Kidney (tissue), 14 donors: ENCODE results near the gene SACM1L. TPM values are rescaled to one million over a fixed set of nuclear protein-coding genes. Genes with fewer than 3 reads are reported as not detected.

Experiments used
- DNase-seq, 5 donors: peaks; one replicate each; pipeline ENCODE4 v3.0.0-alpha.2; 2013 to 2020
- FAIRE-seq: peaks from 2 replicates; lab custom pipeline; 2012; peaks lifted over from hg19 to GRCh38; lab: Jason Lieb, UNC
- H3K27ac ChIP-seq, 2 donors: one replicate each; pipeline ENCODE4 v1.7.0; 2013; ENCODE audit warnings: low read depth in 2 of 2, low read length in 2 of 2, inconsistent platforms in 1 of 2
- H3K27me3 ChIP-seq: one replicate; pipeline ENCODE4 v1.7.1; 2013; ENCODE audit warnings: low read length, inconsistent platforms; ENCODE audit not compliant: control insufficient read depth, insufficient read depth
- H3K36me3 ChIP-seq, 3 donors: one replicate each; pipeline versions ENCODE4 v1.7.0 to v1.7.1; 2013; ENCODE audit warnings: low read length in 3 of 3, control low read depth in 1 of 3, inconsistent platforms in 1 of 3; ENCODE audit not compliant: insufficient read depth in 3 of 3, control insufficient read depth in 2 of 3
- H3K4me1 ChIP-seq, 3 donors: one replicate each; pipeline versions ENCODE4 v1.7.0 to v1.7.1; 2013; ENCODE audit warnings: low read length in 3 of 3, inconsistent platforms in 1 of 3, low read depth in 1 of 3; ENCODE audit not compliant: control insufficient read depth in 2 of 3, insufficient read depth in 2 of 3
- H3K4me3 ChIP-seq, 3 donors: one replicate each; pipeline versions ENCODE4 v1.7.0 to v1.8.1; 2013; ENCODE audit warnings: low read length in 3 of 3, control low read depth in 1 of 3, inconsistent platforms in 1 of 3
- H3K9ac ChIP-seq, 3 donors: one replicate each; pipeline versions ENCODE4 v1.7.0 to v1.7.1; 2013; ENCODE audit warnings: low read length in 3 of 3, control low read depth in 1 of 3, inconsistent platforms in 1 of 3
- H3K9me3 ChIP-seq, 3 donors: one replicate each; pipeline versions ENCODE4 v1.7.0 to v1.7.1; 2013; ENCODE audit warnings: low read length in 3 of 3, control low read depth in 1 of 3, inconsistent platforms in 1 of 3; ENCODE audit not compliant: control insufficient read depth in 2 of 3, insufficient read depth in 1 of 3
- CTCF ChIP-seq: IDR thresholded peaks from 3 replicates; pipeline ENCODE4 v1.5.1; 2012; ENCODE audit warnings: mild to moderate bottlenecking, moderate library complexity, borderline replicate concordance; ENCODE audit not compliant: insufficient read depth; ENCODE audit errors: extremely low read depth
- intact Hi-C: fragments of 100-400 bp; cut with DNase I; formaldehyde crosslinking; loops from one replicate; pipeline ENCODE4 v1.11.1; 2022
- polyA plus RNA-seq: library from polyadenylated mRNA; stranded (reverse); fragments of 350-450 nt; fragmentation: Illumina TruSeq; extraction: RNeasy Lipid Tissue Mini Kit (QIAGEN cat#74804); gene quantifications from one replicate; pipeline ENCODE4 v1.2.3, GENCODE V29; 2014; ENCODE audit warnings: low read depth, low replicate concordance; ENCODE audit not compliant: insufficient read depth
- total RNA-seq: library from RNA; stranded (reverse); fragmentation: NEBNext Ultra II Directional; extraction: Animal tissue kit (Norgen Biotek cat#: 25700); gene quantifications from one replicate; pipeline ENCODE4 v1.2.1, GENCODE V29; 2021
- donor health status: control.
- donor health status: control.
- donor health status: control.
- donor health status: control.
- donor health status: control.
- donor health status: DM: yes; HTN: yes; CAD: no.
- donor health status: Normal renal cell carcinoma (clear cell type).

SACM1L gene
- total and polyA plus RNA-seq, 2 donors from 2014 or later, result 27.1 to 53.1 TPM

GRCh38 chr3:45719655-45720487 lies 30.7 kb downstream of the SACM1L start:
- no peaks in the 10 kb centered on the region for H3K9me3 ChIP-seq
- intact Hi-C loops, result no loop called here
- no peaks in the 10 kb centered on the region for H3K4me1 ChIP-seq
- H3K9ac ChIP-seq, result no peak overlapping the region
- DNase-seq, result peak in 1 of 5 donors; percentile 6
- FAIRE-seq, result no peak
- no peak overlapping the region for H3K4me3 ChIP-seq
- H3K36me3 ChIP-seq, result peaks cover 8 to 37% (median 9%) of the 10 kb centered on the region in 3 donors
- TF ChIP-seq CTCF, result no peak
- no peaks in the 10 kb centered on the region for H3K27me3 ChIP-seq
- no peak overlapping the region for H3K27ac ChIP-seq

- no peak overlapping the region for H3K9ac ChIP-seq
- H3K9me3 ChIP-seq, result no peaks in the 10 kb centered on the region
- H3K27me3 ChIP-seq, result no peaks in the 10 kb centered on the region
- no peak for FAIRE-seq
- no peaks in the 10 kb centered on the region for H3K4me1 ChIP-seq
- no peak for TF ChIP-seq CTCF
- no peak overlapping the region for H3K27ac ChIP-seq
- intact Hi-C loops, result no loop called here
- peaks cover 5 to 32% (median 9%) of the 10 kb centered on the region in 3 donors for H3K36me3 ChIP-seq
- no peak for DNase-seq
- H3K4me3 ChIP-seq, result no peak overlapping the region
These were observed 35.7 kb downstream of the SACM1L start for GRCh38 chr3:45724911-45725310.

- FAIRE-seq, result no peak
- H3K27ac ChIP-seq, result no peak overlapping the region
- intact Hi-C loops, result no loop called here
- no peak for DNase-seq
- no peaks in the 10 kb centered on the region for H3K9me3 ChIP-seq
- no peaks in the 10 kb centered on the region for H3K4me1 ChIP-seq
- TF ChIP-seq CTCF, result no peak
- peaks cover 2 to 29% (median 24%) of the 10 kb centered on the region in 3 donors for H3K36me3 ChIP-seq
- no peaks in the 10 kb centered on the region for H3K27me3 ChIP-seq
- no peak overlapping the region for H3K4me3 ChIP-seq
- H3K9ac ChIP-seq, result no peak overlapping the region
These were observed 40.4 kb downstream of the SACM1L start for GRCh38 chr3:45729614-45730013.
